ENCODE data around the gene OR9Q1. TPM values are rescaled to one million over a fixed set of nuclear protein-coding genes. Genes with fewer than 3 reads are reported as not detected.
"Not testable (repeated sequence)": the region's sequence is repeated elsewhere in the genome, so short reads cannot be mapped to it uniquely, and the experiment has no call there.

The OR9Q1 gene
- total RNA-seq, 1 experiment from 2014 or later = not detected

GRCh38 chr11:58192229-58192628 lies 168.5 kb downstream of the OR9Q1 start:
- H3K4me1 ChIP-seq (replicated peaks) = no peaks in the 10 kb centered on the region
- H3K9me3 ChIP-seq (replicated peaks) = no peaks in the 10 kb centered on the region
- no peaks in the 10 kb centered on the region for H3K27me3 ChIP-seq (replicated peaks)
- no peak for DNase-seq (ENCODE audit: low read depth in 1 of 2, low spot score in 2 of 2)
- no peaks in the 10 kb centered on the region for H3K36me3 ChIP-seq
- H3K27ac ChIP-seq = no peak overlapping the region
- H3K4me3 ChIP-seq = no peak overlapping the region

- H3K27me3 ChIP-seq (replicated peaks) = no peaks in the 10 kb centered on the region
- no peak overlapping the region for H3K27ac ChIP-seq
- no peaks in the 10 kb centered on the region for H3K4me1 ChIP-seq (replicated peaks)
- H3K4me3 ChIP-seq = no peak overlapping the region
- H3K36me3 ChIP-seq = no peaks in the 10 kb centered on the region
- DNase-seq (ENCODE audit: low read depth in 1 of 2, low spot score in 2 of 2) = no peak
- no peaks in the 10 kb centered on the region for H3K9me3 ChIP-seq (replicated peaks)
Measured at GRCh38 chr11:58193391-58193790, 169.7 kb downstream of the OR9Q1 start.

- Histone ChIP-seq H3K4me1 (replicated peaks) (no peaks in the 10 kb centered on the region), H3K36me3 (no peaks in the 10 kb centered on the region), H3K27me3 (replicated peaks) (no peaks in the 10 kb centered on the region), H3K27ac (no peak overlapping the region), H3K9me3 (replicated peaks) (no peaks in the 10 kb centered on the region), H3K4me3 (no peak overlapping the region)
- DNase-seq (ENCODE audit: low read depth in 1 of 2, low spot score in 2 of 2) = no peak
Measured at GRCh38 chr11:58195939-58196338, 172.3 kb downstream of the OR9Q1 start.

- H3K36me3 ChIP-seq = no peaks in the 10 kb centered on the region
- H3K27me3 ChIP-seq (replicated peaks) = no peaks in the 10 kb centered on the region
- H3K27ac ChIP-seq = no peak overlapping the region
- DNase-seq (ENCODE audit: low read depth in 1 of 2, low spot score in 2 of 2) = no peak
- H3K4me3 ChIP-seq = no peak overlapping the region
- H3K9me3 ChIP-seq (replicated peaks) = no peaks in the 10 kb centered on the region
- no peaks in the 10 kb centered on the region for H3K4me1 ChIP-seq (replicated peaks)
Measured at GRCh38 chr11:58199271-58199670, 175.6 kb downstream of the OR9Q1 start.

GRCh38 chr11:58204042-58204441 lies 180.4 kb downstream of the OR9Q1 start, which contains the start of gene OR1S2:
Gene OR1S2, minus strand, starts transcription at chr11:58204142. Its CDS starts 0 bp downstream, at chr11:58204142.
- H3K36me3 ChIP-seq = no peaks in the 10 kb centered on the region
- H3K27ac ChIP-seq = no peak within 1 kb of the TSS
- no peaks in the 10 kb centered on the region for H3K27me3 ChIP-seq (replicated peaks)
- no peaks in the 10 kb centered on the region for H3K9me3 ChIP-seq (replicated peaks)
- H3K4me3 ChIP-seq = no peak within 1 kb of the TSS
- no peak for DNase-seq (ENCODE audit: low read depth in 1 of 2, low spot score in 2 of 2)
- no peaks in the 10 kb centered on the region for H3K4me1 ChIP-seq (replicated peaks)

- not testable (repeated sequence) for H3K27me3 ChIP-seq (replicated peaks); H3K4me3 ChIP-seq; H3K4me1 ChIP-seq (replicated peaks); H3K27ac ChIP-seq; H3K9me3 ChIP-seq (replicated peaks); H3K36me3 ChIP-seq; DNase-seq (ENCODE audit: low read depth in 1 of 2, low spot score in 2 of 2)
Measured at GRCh38 chr11:58212420-58212819, 188.7 kb downstream of the OR9Q1 start, which contains the start of gene OR1S1. Gene OR1S1, plus strand, starts transcription at chr11:58212720.

GRCh38 chr11:58216476-58216875 lies 192.8 kb downstream of the OR9Q1 start:
- no peak for DNase-seq (ENCODE audit: low read depth in 1 of 2, low spot score in 2 of 2)
- Histone ChIP-seq H3K9me3 (replicated peaks) (no peaks in the 10 kb centered on the region), H3K27ac (no peak overlapping the region), H3K4me3 (no peak overlapping the region), H3K27me3 (replicated peaks) (no peaks in the 10 kb centered on the region), H3K4me1 (replicated peaks) (no peaks in the 10 kb centered on the region), H3K36me3 (no peaks in the 10 kb centered on the region)

- Histone ChIP-seq H3K27ac (no peak overlapping the region), H3K9me3 (replicated peaks) (no peaks in the 10 kb centered on the region), H3K4me1 (replicated peaks) (no peaks in the 10 kb centered on the region), H3K4me3 (no peak overlapping the region), H3K36me3 (no peaks in the 10 kb centered on the region), H3K27me3 (replicated peaks) (no peaks in the 10 kb centered on the region)
- DNase-seq (ENCODE audit: low read depth in 1 of 2, low spot score in 2 of 2) = no peak
Measured at GRCh38 chr11:58222721-58223120, 199.0 kb downstream of the OR9Q1 start.

- Histone ChIP-seq H3K36me3 (no peaks in the 10 kb centered on the region), H3K4me3 (no peak overlapping the region), H3K9me3 (replicated peaks) (no peaks in the 10 kb centered on the region), H3K27me3 (replicated peaks) (no peaks in the 10 kb centered on the region), H3K4me1 (replicated peaks) (no peaks in the 10 kb centered on the region), H3K27ac (no peak overlapping the region)
- no peak for DNase-seq (ENCODE audit: low read depth in 1 of 2, low spot score in 2 of 2)
Measured at GRCh38 chr11:58227956-58228615, 204.4 kb downstream of the OR9Q1 start.

Other genes starting within 250 kb of the OR9Q1 start
- gene OR6Q1, start 7.1 kb downstream of the OR9Q1 start, total RNA-seq (2014; rRNA removed; shearing (Covaris generic)) = not detected in 2 replicates
- not detected in 2 replicates for gene OR9I1, start 101.6 kb downstream of the OR9Q1 start, total RNA-seq (2014; rRNA removed; shearing (Covaris generic))
- gene OR9Q2, start 165.2 kb downstream of the OR9Q1 start, total RNA-seq (2014; rRNA removed; shearing (Covaris generic)) = not detected in 2 replicates
- gene OR1S2, start 180.3 kb downstream of the OR9Q1 start, total RNA-seq (2014; rRNA removed; shearing (Covaris generic)) = not detected in 2 replicates
- gene OR1S1, start 188.8 kb downstream of the OR9Q1 start, total RNA-seq (2014; rRNA removed; shearing (Covaris generic)) = not detected in 2 replicates
- gene OR10Q1, start 205.0 kb downstream of the OR9Q1 start, total RNA-seq (2014; rRNA removed; shearing (Covaris generic)) = not detected in 2 replicates
- not detected in 2 replicates for gene OR10W1, start 244.4 kb downstream of the OR9Q1 start, total RNA-seq (2014; rRNA removed; shearing (Covaris generic))

Data from SJSA1 (cell line).